Liver (tissue), 9 donors: Measurements from ENCODE around the gene TRAK1. TPM values are rescaled to one million over a fixed set of nuclear protein-coding genes. Genes with fewer than 3 reads are reported as not detected.

Experiments
- DNase-seq: peaks from one replicate; pipeline ENCODE4 v3.0.0-alpha.2; 2017; ENCODE audit warnings: low spot score
- H3K27ac ChIP-seq, 2 donors: one replicate each; pipeline ENCODE4 v1.7.0; 2013; ENCODE audit warnings: inconsistent platforms in 2 of 2, low read length in 2 of 2, control low read depth in 1 of 2, low read depth in 1 of 2, mild to moderate bottlenecking in 1 of 2
- H3K27me3 ChIP-seq, 4 donors: one replicate each; pipeline versions ENCODE4 v1.6.1 to v1.7.0; 2013; ENCODE audit warnings: low read length in 3 of 4, inconsistent platforms in 1 of 4, mild to moderate bottlenecking in 1 of 4, moderate library complexity in 1 of 4; ENCODE audit not compliant: control insufficient read depth in 4 of 4, insufficient read depth in 4 of 4
- H3K36me3 ChIP-seq, 4 donors: one replicate each; pipeline versions ENCODE4 v1.6.1 to v1.7.0; 2013; ENCODE audit warnings: low read length in 3 of 4, mild to moderate bottlenecking in 3 of 4, low read depth in 1 of 4, moderate library complexity in 1 of 4; ENCODE audit not compliant: control insufficient read depth in 4 of 4, insufficient read depth in 3 of 4
- H3K4me1 ChIP-seq, 4 donors: one replicate each; pipeline versions ENCODE4 v1.6.1 to v1.7.0; 2013; ENCODE audit warnings: low read length in 3 of 4, mild to moderate bottlenecking in 3 of 4, moderate library complexity in 1 of 4; ENCODE audit not compliant: control insufficient read depth in 4 of 4, insufficient read depth in 4 of 4
- H3K4me3 ChIP-seq, 3 donors: one replicate each; pipeline versions ENCODE4 v1.6.1 to v1.7.0; 2013; ENCODE audit warnings: low read length in 3 of 3, control low read depth in 1 of 3, low read depth in 1 of 3, mild to moderate bottlenecking in 1 of 3
- H3K9ac ChIP-seq, 2 donors: one replicate each; pipeline ENCODE4 v1.7.0; 2013; ENCODE audit warnings: low read length in 2 of 2, mild to moderate bottlenecking in 2 of 2, moderate library complexity in 2 of 2, control low read depth in 1 of 2, low read depth in 1 of 2
- H3K9me3 ChIP-seq, 4 donors: one replicate each; pipeline versions ENCODE4 v1.6.1 to v1.7.0; 2013; ENCODE audit warnings: low read length in 3 of 4; ENCODE audit not compliant: control insufficient read depth in 4 of 4
- ATF3 ChIP-seq: IDR thresholded peaks from 2 replicates; pipeline ENCODE4 v1.6.1; 2016; ENCODE audit warnings: antibody characterized with exemption
- CTCF ChIP-seq: fragments of 150-350 bp; IDR thresholded peaks from 2 replicates; pipeline ENCODE4 v1.5.1; 2017; ENCODE audit warnings: improper control_type of control experiment, low read depth, low read length; ENCODE audit not compliant: missing input control
- EGR1 ChIP-seq, 2 donors: IDR thresholded peaks; 2 replicates each; pipeline ENCODE4 v1.6.1; 2016 to 2018; ENCODE audit warnings: antibody characterized with exemption in 2 of 2, low read depth in 2 of 2
- FOXA1 ChIP-seq: IDR thresholded peaks from 2 replicates; pipeline ENCODE4 v1.6.1; 2016; ENCODE audit warnings: antibody characterized with exemption
- FOXA2 ChIP-seq: IDR thresholded peaks from 2 replicates; pipeline ENCODE4 v1.6.1; 2016; ENCODE audit warnings: antibody characterized with exemption
- GABPA ChIP-seq, 2 donors: IDR thresholded peaks in 1 of 2; conservative IDR thresholded peaks in 1 of 2; 2 replicates each; pipeline ENCODE4 v1.6.1; 2016; ENCODE audit warnings: antibody characterized with exemption in 2 of 2, mild to moderate bottlenecking in 1 of 2, moderate library complexity in 1 of 2
- HNF4A ChIP-seq, 2 donors: conservative IDR thresholded peaks; 2 replicates each; pipeline ENCODE4 v1.6.1; 2016; ENCODE audit warnings: antibody characterized with exemption in 2 of 2, mild to moderate bottlenecking in 2 of 2
- HNF4G ChIP-seq: IDR thresholded peaks from 2 replicates; pipeline ENCODE4 v1.6.1; 2016; ENCODE audit warnings: antibody characterized with exemption
- JUND ChIP-seq, 2 donors: IDR thresholded peaks; 2 replicates each; pipeline ENCODE4 v1.6.1; 2016; ENCODE audit warnings: antibody characterized with exemption in 2 of 2
- MAX ChIP-seq: IDR thresholded peaks from 2 replicates; pipeline ENCODE4 v1.6.1; 2016; ENCODE audit warnings: antibody characterized with exemption
- NR2F2 ChIP-seq: IDR thresholded peaks from 2 replicates; pipeline ENCODE4 v1.6.1; 2016; ENCODE audit warnings: antibody characterized with exemption
- RAD21 ChIP-seq, 2 donors: IDR thresholded peaks; 2 replicates each; pipeline ENCODE4 v1.6.1; 2016; ENCODE audit warnings: antibody characterized with exemption in 2 of 2, mild to moderate bottlenecking in 2 of 2
- REST ChIP-seq: IDR thresholded peaks from 2 replicates; pipeline ENCODE4 v1.6.1; 2016; ENCODE audit warnings: antibody characterized with exemption, mild to moderate bottlenecking
- RXRA ChIP-seq, 2 donors: IDR thresholded peaks; 2 replicates each; pipeline ENCODE4 v1.6.1; 2017 to 2018; ENCODE audit warnings: antibody characterized with exemption in 2 of 2, mild to moderate bottlenecking in 1 of 2
- SP1 ChIP-seq: IDR thresholded peaks from 2 replicates; pipeline ENCODE4 v1.6.1; 2018; ENCODE audit warnings: antibody characterized with exemption, mild to moderate bottlenecking
- TAF1 ChIP-seq: conservative IDR thresholded peaks from 2 replicates; pipeline ENCODE4 v1.6.1; 2016; ENCODE audit warnings: antibody characterized with exemption, mild to moderate bottlenecking
- YY1 ChIP-seq: IDR thresholded peaks from 2 replicates; pipeline ENCODE4 v1.6.1; 2016; ENCODE audit warnings: antibody characterized with exemption, mild to moderate bottlenecking
- ZBTB33 ChIP-seq: IDR thresholded peaks from 2 replicates; pipeline ENCODE4 v1.6.1; 2016; ENCODE audit warnings: antibody characterized with exemption
- WGBS: extraction: QIAGEN DNeasy Blood & Tissue Kit; methylation state at CpG from one replicate; pipeline ENCODE4 v1.1.7; 2013; 5-methylcytosine and 5-hydroxymethylcytosine counted together
- polyA plus RNA-seq, 2 donors: library from polyadenylated mRNA; stranded (reverse) in 1 of 2; unstranded in 1 of 2; fragments of 200-250 nt in 1 of 2; fragments of >200 nt in 1 of 2; fragmentation: Nextera tagmentation in 1 of 2; extraction: Ambion mirVana in 1 of 2; gene quantifications; one replicate each; pipeline versions ENCODE4 v1.2.1 to v1.2.3, GENCODE V29; 2013 to 2015
- total RNA-seq, 2 donors: library from RNA; depleted of rRNA; stranded (reverse); fragments of >200 nt; gene quantifications; one replicate each; pipeline ENCODE4 v1.2.3, GENCODE V29; 2014
- donor health status: healthy.
- donor health status: healthy.
- donor health status: healthy.
- donor health status: healthy.
- donor health status: healthy.

TRAK1 gene
- total and polyA plus RNA-seq, 4 donors, result 3.4 to 21.7 (median 8.6) TPM

GRCh38 chr3:42214064-42214463 is 122.9 kb downstream of the TRAK1 start:
- Histone ChIP-seq H3K4me1 (no peaks in the 10 kb centered on the region), H3K9ac (no peak overlapping the region), H3K27ac (no peak overlapping the region), H3K36me3 (peaks cover 0 to 35% (median 24%) of the 10 kb centered on the region in 4 donors), H3K4me3 (no peak overlapping the region), H3K27me3 (no peaks in the 10 kb centered on the region), H3K9me3 (no peaks in the 10 kb centered on the region)
- DNase-seq, result no peak
- 87% methylated on average over 2 of the region's 2 CpGs for WGBS
- no peak for TF ChIP-seq FOXA2
- TF ChIP-seq GABPA (IDR thresholded peaks at IDR 0.05 in 1 of 2, conservative IDR thresholded peaks at IDR 0.05 in 1 of 2), result no peak
- no peak for TF ChIP-seq REST
- no peak for TF ChIP-seq SP1
- no peak for TF ChIP-seq YY1
- TF ChIP-seq RAD21 (IDR thresholded peaks at IDR 0.05), result no peak
- no peak for TF ChIP-seq NR2F2
- no peak for TF ChIP-seq ATF3
- TF ChIP-seq HNF4G, result no peak
- TF ChIP-seq RXRA (IDR thresholded peaks at IDR 0.05), result no peak
- TF ChIP-seq JUND (IDR thresholded peaks at IDR 0.05), result no peak
- no peak for TF ChIP-seq HNF4A (conservative IDR thresholded peaks at IDR 0.05)
- no peak for TF ChIP-seq EGR1 (IDR thresholded peaks at IDR 0.05; ENCODE audit: low read depth in 2 of 2)
- TF ChIP-seq TAF1, result no peak

GRCh38 chr3:42214565-42215283 is 123.6 kb downstream of the TRAK1 start:
- H3K9me3 ChIP-seq, result no peaks in the 10 kb centered on the region
- H3K4me3 ChIP-seq, result no peak overlapping the region
- no peaks in the 10 kb centered on the region for H3K27me3 ChIP-seq
- H3K9ac ChIP-seq, result no peak overlapping the region
- peaks cover 0 to 34% (median 23%) of the 10 kb centered on the region in 4 donors for H3K36me3 ChIP-seq
- WGBS, result 86% methylated on average over 8 of the region's 8 CpGs
- TF ChIP-seq ATF3 (no peak), YY1 (no peak), RAD21 (IDR thresholded peaks at IDR 0.05) (no peak), JUND (IDR thresholded peaks at IDR 0.05) (no peak), RXRA (IDR thresholded peaks at IDR 0.05) (no peak), HNF4A (conservative IDR thresholded peaks at IDR 0.05) (no peak), MAX (no peak), TAF1 (no peak), CTCF (no peak), FOXA1 (no peak), SP1 (no peak), HNF4G (no peak), ZBTB33 (no peak), FOXA2 (no peak), GABPA (IDR thresholded peaks at IDR 0.05 in 1 of 2, conservative IDR thresholded peaks at IDR 0.05 in 1 of 2) (no peak), NR2F2 (no peak), EGR1 (IDR thresholded peaks at IDR 0.05; ENCODE audit: low read depth in 2 of 2) (no peak)
- DNase-seq, result no peak
- H3K27ac ChIP-seq, result no peak overlapping the region
- no peaks in the 10 kb centered on the region for H3K4me1 ChIP-seq
